ENCODE data around the gene TUBG2.

Gene TUBG2

DNA sequence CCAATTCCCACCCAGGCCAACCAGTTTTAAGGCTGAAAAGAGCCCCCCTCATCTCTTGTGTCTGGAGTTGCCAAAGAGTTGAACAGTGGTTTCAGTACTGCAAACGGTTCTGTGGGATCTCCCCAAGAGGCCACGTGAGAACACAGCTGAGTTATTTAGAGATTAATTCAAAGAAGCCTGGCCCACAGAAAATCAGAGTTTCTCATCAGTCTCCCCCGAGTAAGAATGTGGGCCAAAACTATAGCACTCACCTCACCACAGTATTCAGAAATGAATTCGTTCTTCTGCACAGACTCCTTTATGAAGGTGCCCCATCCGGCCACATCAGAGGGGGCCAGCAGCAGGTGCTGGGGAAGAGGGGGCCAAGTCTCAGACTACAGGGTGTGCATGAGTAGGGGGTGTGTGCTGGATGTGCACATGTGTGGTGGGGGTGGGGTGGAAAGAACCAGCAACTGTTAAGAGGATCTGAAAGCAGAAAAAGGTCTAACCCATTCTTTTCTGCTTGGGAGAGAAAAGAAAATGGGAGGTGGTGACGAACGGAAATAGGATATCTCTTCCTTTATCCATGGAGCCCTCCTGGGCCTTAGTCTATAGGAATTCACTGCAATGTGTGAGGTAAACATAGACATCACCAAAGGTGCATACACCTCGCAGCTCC lies 45.9 kb downstream of the TUBG2 start:
- H3K36me3 ChIP-seq (ENCODE audit: control insufficient read depth, insufficient read depth, low read length) = peaks cover 85% of the 10 kb centered on the region
- H3K9me3 ChIP-seq (ENCODE audit: control insufficient read depth, insufficient read depth, low read length) = no peaks in the 10 kb centered on the region
- H3K27me3 ChIP-seq (ENCODE audit: control insufficient read depth, insufficient read depth, low read length) = no peaks in the 10 kb centered on the region
- no peak overlapping the region for H3K27ac ChIP-seq (ENCODE audit: low read depth, low read length)
- H3K4me1 ChIP-seq (ENCODE audit: control insufficient read depth, insufficient read depth, low read length) = no peaks in the 10 kb centered on the region
- no peak overlapping the region for H3K4me3 ChIP-seq (ENCODE audit: low read depth, low read length)
- no peak overlapping the region for H3K9ac ChIP-seq (ENCODE audit: low read depth, low read length)

DNA sequence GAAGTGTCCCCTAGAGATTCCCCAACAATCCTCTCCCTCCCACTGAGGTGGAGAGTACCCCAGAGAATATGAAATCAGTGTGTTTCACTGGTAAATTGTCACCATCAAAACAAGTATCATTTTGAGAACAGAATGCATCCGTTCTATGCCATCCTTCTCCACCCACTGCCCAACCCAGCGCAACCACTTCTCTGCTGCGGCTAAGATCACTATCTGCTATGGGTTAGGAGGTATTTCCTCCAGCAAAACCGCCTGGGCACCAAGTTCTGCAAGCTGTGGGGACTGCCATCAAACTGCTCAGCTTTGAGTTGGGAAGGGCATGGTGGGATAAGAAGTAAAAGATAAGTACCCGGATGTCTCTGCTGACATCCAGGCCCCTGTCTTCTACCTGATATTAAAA lies 47.6 kb downstream of the TUBG2 start:
- peaks cover 87% of the 10 kb centered on the region for H3K36me3 ChIP-seq (ENCODE audit: control insufficient read depth, insufficient read depth, low read length)
- H3K9me3 ChIP-seq (ENCODE audit: control insufficient read depth, insufficient read depth, low read length) = no peaks in the 10 kb centered on the region
- no peak overlapping the region for H3K4me3 ChIP-seq (ENCODE audit: low read depth, low read length)
- no peaks in the 10 kb centered on the region for H3K4me1 ChIP-seq (ENCODE audit: control insufficient read depth, insufficient read depth, low read length)
- H3K9ac ChIP-seq (ENCODE audit: low read depth, low read length) = no peak overlapping the region
- no peaks in the 10 kb centered on the region for H3K27me3 ChIP-seq (ENCODE audit: control insufficient read depth, insufficient read depth, low read length)
- H3K27ac ChIP-seq (ENCODE audit: low read depth, low read length) = no peak overlapping the region

DNA sequence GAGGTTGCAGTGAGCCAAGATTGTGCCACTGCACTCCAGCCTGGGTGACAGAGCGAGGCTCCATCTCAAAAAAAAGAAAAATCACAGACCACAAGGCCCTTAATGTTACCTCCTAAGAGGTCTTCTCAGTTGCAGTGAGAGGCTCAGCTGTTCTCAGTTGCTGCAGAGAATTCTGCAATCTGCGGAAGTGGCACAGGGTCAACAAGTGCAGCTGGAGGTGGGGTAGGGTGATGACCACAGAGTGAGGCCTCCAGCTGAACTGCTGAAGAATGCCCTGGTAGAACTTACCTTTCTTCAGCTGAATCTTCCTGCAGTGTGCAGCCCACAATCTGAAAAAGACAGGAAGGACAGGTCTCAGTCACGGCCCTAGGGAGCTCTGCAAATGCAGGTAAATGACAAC lies 49.5 kb downstream of the TUBG2 start:
- no peaks in the 10 kb centered on the region for H3K27me3 ChIP-seq (ENCODE audit: control insufficient read depth, insufficient read depth, low read length)
- H3K9ac ChIP-seq (ENCODE audit: low read depth, low read length) = no peak overlapping the region
- H3K9me3 ChIP-seq (ENCODE audit: control insufficient read depth, insufficient read depth, low read length) = no peaks in the 10 kb centered on the region
- no peak overlapping the region for H3K4me3 ChIP-seq (ENCODE audit: low read depth, low read length)
- H3K36me3 ChIP-seq (ENCODE audit: control insufficient read depth, insufficient read depth, low read length) = peaks cover 86% of the 10 kb centered on the region
- no peaks in the 10 kb centered on the region for H3K4me1 ChIP-seq (ENCODE audit: control insufficient read depth, insufficient read depth, low read length)
- H3K27ac ChIP-seq (ENCODE audit: low read depth, low read length) = no peak overlapping the region

DNA sequence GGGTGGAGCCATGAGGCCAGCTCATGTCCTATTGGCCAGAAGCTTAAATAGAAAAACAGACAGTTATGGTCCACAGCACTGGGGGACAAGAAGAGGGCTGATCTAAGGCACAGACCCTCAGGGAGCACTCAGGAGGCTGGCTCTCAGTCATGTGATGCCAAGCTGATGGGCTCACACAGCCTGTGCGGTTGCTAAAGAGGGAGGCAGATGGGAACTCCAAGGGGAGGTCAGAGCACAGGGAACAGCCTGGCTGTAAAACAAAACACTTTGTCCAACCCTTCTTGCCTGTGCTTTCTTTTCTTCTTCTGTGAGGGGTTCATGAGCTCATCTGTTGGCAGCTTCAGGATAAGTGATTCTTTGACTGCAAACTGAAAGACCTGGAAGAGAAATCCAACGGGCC lies 50.5 kb downstream of the TUBG2 start:
- H3K27me3 ChIP-seq (ENCODE audit: control insufficient read depth, insufficient read depth, low read length) = no peaks in the 10 kb centered on the region
- H3K27ac ChIP-seq (ENCODE audit: low read depth, low read length) = no peak overlapping the region
- H3K4me3 ChIP-seq (ENCODE audit: low read depth, low read length) = no peak overlapping the region
- H3K4me1 ChIP-seq (ENCODE audit: control insufficient read depth, insufficient read depth, low read length) = no peaks in the 10 kb centered on the region
- H3K9me3 ChIP-seq (ENCODE audit: control insufficient read depth, insufficient read depth, low read length) = no peaks in the 10 kb centered on the region
- no peak overlapping the region for H3K9ac ChIP-seq (ENCODE audit: low read depth, low read length)
- peaks cover 85% of the 10 kb centered on the region for H3K36me3 ChIP-seq (ENCODE audit: control insufficient read depth, insufficient read depth, low read length)
